MM.1S (cell line): ENCODE measurements around the gene LDLRAP1.

ENCODE experiments used
- DNase-seq: peaks from one replicate; pipeline ENCODE4 v3.0.0-alpha.2; 2015
- H2AFZ ChIP-seq: fragments of 300-600 bp; sonication (generic); 2 replicates; pipeline ENCODE4 v1.6.0; 2016; ENCODE audit warnings: antibody characterized with exemption, low read length
- H3F3A ChIP-seq: fragments of 300-600 bp; sonication (generic); 2 replicates; pipeline ENCODE4 v1.6.1; 2016; ENCODE audit warnings: mild to moderate bottlenecking, antibody characterized with exemption, low read length, moderate library complexity, mixed read lengths; ENCODE audit not compliant: insufficient read depth
- H3K27ac ChIP-seq: fragments of 300-600 bp; sonication (generic); 2 replicates; pipeline ENCODE4 v1.5.1; 2016; ENCODE audit warnings: mild to moderate bottlenecking, low read length
- H3K27me3 ChIP-seq: fragments of 300-600 bp; sonication (generic); replicated peaks from 2 replicates; pipeline ENCODE4 v1.6.0; 2016; ENCODE audit warnings: low read length; ENCODE audit not compliant: insufficient read depth
- H3K36me3 ChIP-seq: fragments of 300-600 bp; sonication (generic); replicated peaks from 2 replicates; pipeline ENCODE4 v1.6.1; 2016; ENCODE audit warnings: mild to moderate bottlenecking, low read length, mixed read lengths; ENCODE audit not compliant: insufficient read depth
- H3K4me1 ChIP-seq: fragments of 300-600 bp; sonication (generic); 2 replicates; pipeline ENCODE4 v1.6.1; 2016; ENCODE audit warnings: low read length, mixed read lengths
- H3K4me2 ChIP-seq: fragments of 300-600 bp; sonication (generic); 2 replicates; pipeline ENCODE4 v1.6.0; 2016; ENCODE audit warnings: low read depth, low read length
- H3K4me3 ChIP-seq: fragments of 300-600 bp; sonication (generic); 2 replicates; pipeline ENCODE4 v1.5.1; 2016; ENCODE audit warnings: low read length, mixed read lengths
- H3K79me2 ChIP-seq: fragments of 300-600 bp; sonication (generic); 2 replicates; pipeline ENCODE4 v1.6.1; 2016; ENCODE audit warnings: mixed run types, low read length, mixed read lengths
- H3K9ac ChIP-seq: fragments of 300-600 bp; sonication (generic); 2 replicates; pipeline ENCODE4 v1.6.1; 2016; ENCODE audit warnings: low read length, mixed read lengths
- H3K9me2 ChIP-seq: fragments of 300-600 bp; sonication (generic); replicated peaks from 2 replicates; pipeline ENCODE4 v1.6.1; 2016; ENCODE audit warnings: mild to moderate bottlenecking, low read length, mixed read lengths; ENCODE audit not compliant: insufficient read depth
- H3K9me3 ChIP-seq: fragments of 300-600 bp; sonication (generic); replicated peaks from 2 replicates; pipeline ENCODE4 v1.6.1; 2016; ENCODE audit warnings: mild to moderate bottlenecking, low read length, mixed read lengths; ENCODE audit not compliant: insufficient read depth
- H4K20me1 ChIP-seq: fragments of 300-600 bp; sonication (generic); 2 replicates; pipeline ENCODE4 v1.6.1; 2016; ENCODE audit warnings: mild to moderate bottlenecking, low read length, moderate library complexity, mixed read lengths; ENCODE audit not compliant: insufficient read depth
- CTCF ChIP-seq: fragments of 300-600 bp; sonication (generic); IDR thresholded peaks from 2 replicates; pipeline ENCODE4 v1.5.1; 2016; ENCODE audit warnings: antibody characterized with exemption, low read length, mixed read lengths
- EZH2 ChIP-seq: fragments of 300-600 bp; sonication (generic); optimal IDR thresholded peaks from 2 replicates; pipeline ENCODE3; 2017; ENCODE audit warnings: low read depth, mild to moderate bottlenecking, antibody characterized with exemption, low read length, mixed read lengths
- EZH2phosphoT487 ChIP-seq: fragments of 300-600 bp; sonication (generic); IDR thresholded peaks from 2 replicates; pipeline ENCODE4 v1.6.1; 2018; ENCODE audit warnings: antibody characterized with exemption, low read length

LDLRAP1 gene

GRCh38 chr1:25513666-25514065, 29.7 kb upstream of the LDLRAP1 start:
- H3K4me3 ChIP-seq, result no peak overlapping the region
- H3F3A ChIP-seq, result no peaks in the 10 kb centered on the region
- no peak for DNase-seq
- H2AFZ ChIP-seq, result no peak overlapping the region
- no peaks in the 10 kb centered on the region for H4K20me1 ChIP-seq
- no peaks in the 10 kb centered on the region for H3K36me3 ChIP-seq
- H3K4me1 ChIP-seq, result no peaks in the 10 kb centered on the region
- no peaks in the 10 kb centered on the region for H3K27me3 ChIP-seq
- TF ChIP-seq CTCF, result no peak
- TF ChIP-seq EZH2phosphoT487, result no peak
- no peak for TF ChIP-seq EZH2
- no peaks in the 10 kb centered on the region for H3K9me2 ChIP-seq
- H3K4me2 ChIP-seq, result no peak overlapping the region
- H3K9ac ChIP-seq, result no peak overlapping the region
- H3K79me2 ChIP-seq, result no peaks in the 10 kb centered on the region
- no peak overlapping the region for H3K27ac ChIP-seq
- H3K9me3 ChIP-seq, result no peaks in the 10 kb centered on the region

- H3K4me3 ChIP-seq, result no peak overlapping the region
- TF ChIP-seq CTCF (no peak), EZH2 (no peak), EZH2phosphoT487 (no peak)
- H3K27ac ChIP-seq, result no peak overlapping the region
- no peaks in the 10 kb centered on the region for H3K36me3 ChIP-seq
- no peaks in the 10 kb centered on the region for H3K9me2 ChIP-seq
- no peak for DNase-seq
- H3F3A ChIP-seq, result no peaks in the 10 kb centered on the region
- no peaks in the 10 kb centered on the region for H3K79me2 ChIP-seq
- H3K9ac ChIP-seq, result no peak overlapping the region
- no peaks in the 10 kb centered on the region for H3K9me3 ChIP-seq
- no peak overlapping the region for H3K4me2 ChIP-seq
- H4K20me1 ChIP-seq, result no peaks in the 10 kb centered on the region
- H3K27me3 ChIP-seq, result no peaks in the 10 kb centered on the region
- no peaks in the 10 kb centered on the region for H3K4me1 ChIP-seq
- H2AFZ ChIP-seq, result no peak overlapping the region
Observed at GRCh38 chr1:25515033-25515432, 28.4 kb upstream of the LDLRAP1 start.

- no peak overlapping the region for H2AFZ ChIP-seq
- no peaks in the 10 kb centered on the region for H3K36me3 ChIP-seq
- H3K9me2 ChIP-seq, result no peaks in the 10 kb centered on the region
- TF ChIP-seq CTCF, result no peak
- no peak for TF ChIP-seq EZH2
- TF ChIP-seq EZH2phosphoT487, result no peak
- H3K4me2 ChIP-seq, result no peak overlapping the region
- H3K9ac ChIP-seq, result no peak overlapping the region
- no peaks in the 10 kb centered on the region for H3K9me3 ChIP-seq
- H3K4me1 ChIP-seq, result peaks cover 3% of the 10 kb centered on the region; the same call in 1 of the 2 replicates
- no peaks in the 10 kb centered on the region for H3K27me3 ChIP-seq
- H3K79me2 ChIP-seq, result no peaks in the 10 kb centered on the region
- no peaks in the 10 kb centered on the region for H3F3A ChIP-seq
- no peak overlapping the region for H3K27ac ChIP-seq
- no peaks in the 10 kb centered on the region for H4K20me1 ChIP-seq
- no peak for DNase-seq
- H3K4me3 ChIP-seq, result no peak overlapping the region
Observed at GRCh38 chr1:25516686-25517085, 26.7 kb upstream of the LDLRAP1 start.
